Small intestine (tissue), 7 donors: ENCODE data around the gene LMX1A. TPM values are rescaled to one million over a fixed set of nuclear protein-coding genes. Genes with fewer than 3 reads are reported as not detected.

ENCODE experiments used
- DNase-seq, 2 donors: peaks; one replicate each; pipeline versions ENCODE4 v3.0.0 to v3.0.0-alpha.2; 2013
- FAIRE-seq: peaks from 2 replicates; lab custom pipeline; 2012; peaks lifted over from hg19 to GRCh38; lab: Jason Lieb, UNC
- H3K27ac ChIP-seq, 3 donors: one replicate each; pipeline ENCODE4 v1.5.1; 2013; ENCODE audit warnings: low read length in 2 of 3, mild to moderate bottlenecking in 2 of 3, control low read depth in 1 of 3, inconsistent platforms in 1 of 3, low read depth in 1 of 3, moderate library complexity in 1 of 3
- H3K27me3 ChIP-seq, 3 donors: one replicate each; pipeline ENCODE4 v1.6.1; 2013; ENCODE audit warnings: low read length in 3 of 3, inconsistent platforms in 1 of 3; ENCODE audit not compliant: control insufficient read depth in 3 of 3, insufficient read depth in 3 of 3
- H3K36me3 ChIP-seq, 3 donors: one replicate each; pipeline ENCODE4 v1.6.1; 2013; ENCODE audit warnings: low read length in 3 of 3, inconsistent platforms in 1 of 3, low read depth in 1 of 3, mild to moderate bottlenecking in 1 of 3, moderate library complexity in 1 of 3; ENCODE audit not compliant: control insufficient read depth in 3 of 3, insufficient read depth in 2 of 3
- H3K4me1 ChIP-seq, 3 donors: one replicate each; pipeline ENCODE4 v1.6.1; 2013; ENCODE audit warnings: low read length in 2 of 3, inconsistent platforms in 1 of 3, low read depth in 1 of 3, mild to moderate bottlenecking in 1 of 3, moderate library complexity in 1 of 3; ENCODE audit not compliant: control insufficient read depth in 3 of 3, insufficient read depth in 2 of 3
- H3K4me3 ChIP-seq, 3 donors: one replicate each; pipeline ENCODE4 v1.5.1; 2013; ENCODE audit warnings: low read length in 3 of 3, control low read depth in 1 of 3, inconsistent platforms in 1 of 3, low read depth in 1 of 3, mild to moderate bottlenecking in 1 of 3, moderate library complexity in 1 of 3
- H3K9me3 ChIP-seq, 2 donors: one replicate each; pipeline ENCODE4 v1.6.1; 2013; ENCODE audit warnings: low read depth in 1 of 2, low read length in 1 of 2; ENCODE audit not compliant: control insufficient read depth in 2 of 2, insufficient read depth in 1 of 2
- WGBS, 3 donors: extraction: QIAGEN DNeasy Blood & Tissue Kit; methylation state at CpG; one replicate each; pipeline ENCODE4 v1.1.7; 2013; 5-methylcytosine and 5-hydroxymethylcytosine counted together
- polyA plus RNA-seq, 4 donors: library from polyadenylated mRNA; stranded (reverse) in 3 of 4; unstranded in 1 of 4; fragments of 200-250 nt in 3 of 4; fragments of 120-200 nt in 1 of 4; gene quantifications; one replicate each; pipeline versions ENCODE4 v1.2.1 to v1.2.3, GENCODE V29; 2013
- donor health status: healthy with polysubstance abuse.
- donor health status: control.
- donor health status: control.
- donor health status: Bipolar disorder and iron deficiency.
- donor health status: healthy.

Gene LMX1A
- polyA plus RNA-seq, 4 donors = 0.39 to 4.3 (median 0.49) TPM

DNA sequence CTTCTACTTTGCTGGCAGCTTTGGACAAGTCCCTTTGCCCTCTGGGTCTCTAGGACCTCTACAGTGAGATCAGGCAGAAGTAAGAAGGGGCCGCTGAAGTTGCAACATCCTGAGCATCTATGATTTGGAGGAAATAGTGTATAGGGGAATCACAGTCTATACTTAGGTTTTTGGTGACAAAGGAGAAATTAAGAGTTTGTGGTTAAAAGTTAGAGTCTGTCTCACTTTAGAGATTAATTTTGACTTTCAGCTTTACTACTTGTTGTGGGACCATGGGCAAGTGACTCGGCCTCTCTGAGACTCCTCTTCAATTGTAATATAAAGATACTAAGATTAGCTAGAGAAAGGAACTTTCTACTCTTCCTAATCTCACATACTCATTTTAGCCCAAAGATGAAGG lies 33.1 kb upstream of the LMX1A start:
- peaks cover 0 to 5% (median 2%) of the 10 kb centered on the region in 3 donors for H3K27me3 ChIP-seq
- 73 to 77% (median 77%) methylated on average over 2 of the region's 2 CpGs for WGBS, 3 donors
- H3K4me3 ChIP-seq = no peak overlapping the region
- H3K9me3 ChIP-seq = no peaks in the 10 kb centered on the region
- H3K4me1 ChIP-seq = peaks cover 0 to 2% (median 0%) of the 10 kb centered on the region in 3 donors
- no peaks in the 10 kb centered on the region for H3K36me3 ChIP-seq
- FAIRE-seq = no peak
- H3K27ac ChIP-seq = no peak overlapping the region
- DNase-seq = no peak

- Histone ChIP-seq H3K9me3 (no peaks in the 10 kb centered on the region), H3K27me3 (peaks cover 0 to 5% (median 2%) of the 10 kb centered on the region in 3 donors), H3K4me3 (no peak overlapping the region), H3K4me1 (no peaks in the 10 kb centered on the region), H3K36me3 (no peaks in the 10 kb centered on the region), H3K27ac (no peak overlapping the region)
- WGBS, 3 donors = 67 to 88% (median 69%) methylated on average over 2 of the region's 2 CpGs
- DNase-seq (no peak), FAIRE-seq (no peak)
Observed at GRCh38 chr1:165387961-165388360, 31.4 kb upstream of the LMX1A start.

- Histone ChIP-seq H3K9me3 (no peaks in the 10 kb centered on the region), H3K27ac (no peak overlapping the region), H3K4me3 (no peak overlapping the region), H3K36me3 (no peaks in the 10 kb centered on the region), H3K27me3 (peaks cover 0 to 4% (median 2%) of the 10 kb centered on the region in 3 donors), H3K4me1 (no peaks in the 10 kb centered on the region)
- 70 to 84% (median 84%) methylated on average over 2 of the region's 2 CpGs for WGBS, 3 donors
- FAIRE-seq (no peak), DNase-seq (no peak)
Observed at GRCh38 chr1:165387505-165387904, 31.0 kb upstream of the LMX1A start.

DNA sequence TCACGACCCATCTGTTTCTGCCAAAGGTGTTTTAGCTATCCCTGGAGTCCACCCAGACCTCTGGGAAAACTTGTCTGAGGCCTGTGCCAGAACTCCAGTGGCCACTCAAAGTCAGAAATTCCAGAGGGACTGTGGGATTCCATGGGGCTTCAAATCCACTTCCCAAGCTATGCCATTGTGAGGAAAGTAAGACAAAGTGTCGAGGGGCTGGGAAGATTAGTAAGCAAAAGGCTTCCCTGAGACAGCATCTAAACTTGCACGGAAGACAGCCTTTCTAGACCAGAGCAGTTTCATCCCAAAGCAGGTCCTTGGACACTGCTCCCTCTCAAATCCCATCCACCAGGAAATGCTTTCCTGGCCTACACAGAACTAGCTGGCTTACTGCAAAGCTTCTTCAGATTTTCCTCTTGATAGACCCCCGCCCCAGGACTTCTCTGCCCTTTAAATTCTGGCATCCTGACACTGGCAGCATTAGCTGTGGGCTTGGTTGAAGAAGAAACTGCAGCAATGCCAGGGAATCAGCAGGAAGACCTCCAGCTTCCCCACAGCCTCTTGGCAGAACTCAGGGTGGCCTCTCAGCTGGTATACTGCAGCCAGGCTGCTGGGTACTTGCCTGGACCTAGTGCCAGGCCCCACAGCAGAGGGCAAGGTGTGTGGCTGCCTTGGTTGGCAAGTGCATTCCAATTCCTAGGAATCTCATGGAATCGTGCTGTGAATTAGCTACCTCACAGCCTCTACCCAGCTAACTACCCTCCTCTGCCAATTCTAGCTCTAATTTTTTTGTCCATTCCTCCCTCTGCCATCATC lies 27.3 kb upstream of the LMX1A start:
- H3K27me3 ChIP-seq = peaks cover 0 to 7% (median 2%) of the 10 kb centered on the region in 3 donors
- DNase-seq = no peak

GRCh38 chr1:165383067-165383466 lies 26.6 kb upstream of the LMX1A start:
- DNase-seq (no peak), FAIRE-seq (no peak)
- peaks cover 0 to 7% (median 0%) of the 10 kb centered on the region in 3 donors for H3K27me3 ChIP-seq
- H3K36me3 ChIP-seq = no peaks in the 10 kb centered on the region
- no peak overlapping the region for H3K4me3 ChIP-seq
- H3K4me1 ChIP-seq = no peaks in the 10 kb centered on the region
- H3K27ac ChIP-seq = no peak overlapping the region
- H3K9me3 ChIP-seq = no peaks in the 10 kb centered on the region
- 74 to 81% (median 81%) methylated on average over 6 of the region's 6 CpGs for WGBS, 3 donors

More for the DNA sequence above, 27.3 kb upstream of the LMX1A start:
- FAIRE-seq = no peak
- no peaks in the 10 kb centered on the region for H3K9me3 ChIP-seq
- H3K36me3 ChIP-seq = no peaks in the 10 kb centered on the region
- H3K4me3 ChIP-seq = no peak overlapping the region
- H3K4me1 ChIP-seq = no peaks in the 10 kb centered on the region
- 71 to 82% (median 72%) methylated on average over 5 of the region's 5 CpGs for WGBS, 3 donors
- no peak overlapping the region for H3K27ac ChIP-seq

DNA sequence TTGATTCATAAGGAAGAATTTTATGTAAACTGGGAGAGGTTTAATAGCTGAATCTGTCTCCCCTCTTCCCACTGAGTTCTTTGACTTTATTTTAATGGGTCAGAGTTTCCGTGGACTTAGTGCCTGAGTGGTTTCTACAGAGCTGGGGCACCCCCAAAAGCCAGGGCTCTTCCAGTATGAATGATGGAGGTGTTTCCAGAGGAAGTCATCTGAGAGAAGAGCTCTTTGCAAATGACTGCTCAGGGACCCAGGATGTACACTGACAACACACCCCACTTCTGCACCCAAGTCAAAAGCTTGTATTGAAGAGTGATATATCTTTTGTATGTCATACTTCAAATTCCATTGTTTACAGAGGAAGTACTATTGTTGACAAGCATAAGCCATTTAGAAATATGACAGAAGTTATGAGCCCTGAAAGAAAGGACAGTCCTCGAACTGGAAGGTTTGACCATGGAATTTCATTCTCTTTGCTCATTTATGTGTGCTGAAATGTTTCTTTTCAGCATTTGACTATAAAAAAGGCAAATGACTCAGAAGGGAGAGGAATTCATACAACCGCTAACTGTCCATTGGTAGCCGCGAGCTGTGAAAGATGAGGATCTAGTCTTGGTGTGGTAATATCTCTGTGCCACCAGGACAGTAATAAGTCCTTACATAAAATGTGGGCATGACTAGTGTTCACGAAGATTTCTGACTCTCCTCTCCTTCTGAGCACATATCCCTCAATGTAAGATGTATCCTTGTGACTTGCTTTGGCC lies 25.4 kb upstream of the LMX1A start:
- DNase-seq = no peak
- no peak for FAIRE-seq
- Histone ChIP-seq H3K36me3 (no peaks in the 10 kb centered on the region), H3K27ac (no peak overlapping the region), H3K27me3 (peaks cover 0 to 9% (median 0%) of the 10 kb centered on the region in 3 donors), H3K9me3 (no peaks in the 10 kb centered on the region), H3K4me3 (no peak overlapping the region), H3K4me1 (no peaks in the 10 kb centered on the region)
- whole genome bisulfite sequencing, 3 donors = 81 to 85% (median 85%) methylated on average over 6 of the region's 6 CpGs

DNA sequence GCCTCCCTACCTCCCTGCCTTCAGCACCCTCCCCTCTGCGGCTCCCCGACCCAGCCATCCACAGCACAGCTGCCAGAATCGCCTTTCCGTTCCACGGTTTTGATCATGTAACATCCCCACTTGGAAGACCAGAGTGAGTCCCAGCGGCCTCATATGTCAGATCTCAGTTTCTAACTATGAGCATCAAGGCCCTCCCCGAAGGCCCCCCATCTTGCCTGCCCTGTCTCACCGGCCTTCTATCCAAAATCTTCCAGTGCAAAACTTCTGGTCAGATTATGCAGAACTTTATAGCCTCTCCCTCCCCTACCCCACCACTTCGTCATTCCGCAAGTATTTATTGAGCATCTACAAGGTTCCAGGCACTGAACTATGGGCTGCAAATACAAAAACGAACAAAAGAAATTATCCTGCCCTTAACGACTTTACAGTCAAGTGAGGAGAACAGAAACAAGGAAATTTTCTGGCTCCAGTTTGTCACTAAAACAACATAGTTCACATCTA lies 20.3 kb upstream of the LMX1A start:
- no peaks in the 10 kb centered on the region for H3K36me3 ChIP-seq
- H3K27me3 ChIP-seq = peaks cover 0 to 28% (median 0%) of the 10 kb centered on the region in 3 donors
- 9 to 17% (median 16%) methylated on average over 12 of the region's 12 CpGs for WGBS, 3 donors
- peak overlapping the region in 2 of 3 donors; percentile 29 to 49 for H3K4me3 ChIP-seq
- DNase-seq (no peak), FAIRE-seq (no peak)
- H3K27ac ChIP-seq = peak overlapping the region in 2 of 3 donors; percentile 3 to 4
- H3K9me3 ChIP-seq = no peaks in the 10 kb centered on the region
- peaks cover 0 to 12% (median 0%) of the 10 kb centered on the region in 3 donors for H3K4me1 ChIP-seq
